ENCODE measurements around the gene RFTN1. TPM values are rescaled to one million over a fixed set of nuclear protein-coding genes. Genes with fewer than 3 reads are reported as not detected.

The RFTN1 gene
- total and polyA plus RNA-seq, 2 experiments from 2014 or later, result 3.3 to 7.2 TPM

DNA sequence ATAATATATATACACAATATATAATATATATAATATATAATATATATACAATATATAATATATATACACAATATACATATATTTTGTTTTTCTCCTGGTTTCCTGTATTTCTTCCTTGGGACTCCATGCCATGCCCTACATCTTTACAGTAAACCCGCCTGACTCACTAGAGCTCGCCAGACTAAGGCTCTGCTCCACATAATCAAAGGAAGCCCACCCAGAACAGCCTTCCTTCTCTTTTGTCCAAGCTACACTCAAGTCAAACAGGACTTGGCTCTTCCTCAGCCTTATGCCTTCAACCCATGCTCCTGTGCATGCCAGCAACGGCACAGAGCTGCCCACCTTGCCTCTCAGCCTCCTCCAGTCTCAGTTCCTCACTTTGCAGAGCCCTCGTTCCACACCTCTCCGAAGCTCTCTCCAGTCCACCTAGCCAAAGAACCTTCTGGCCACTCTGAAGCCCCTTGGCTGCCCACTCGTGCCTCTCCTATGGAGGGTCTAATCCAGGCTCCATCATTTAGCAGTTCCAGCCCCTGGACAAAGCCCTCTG lies 109.1 kb downstream of the RFTN1 start:
- Histone ChIP-seq H3K9me2 (ENCODE audit: insufficient read depth) (peaks cover 11% of the 10 kb centered on the region; the same call in 1 of the 2 replicates), H3F3A (replicated peaks; ENCODE audit: low read depth) (0 out of 2 replicates have a peak, but pooled peaks cover 3% of the 10 kb centered on the region)
- no peak for ATAC-seq

More for the DNA sequence above, 109.1 kb downstream of the RFTN1 start:
- Histone ChIP-seq H3K4me3 (no peak overlapping the region), H3K79me2 (replicated peaks; ENCODE audit: insufficient read depth) (no peaks in the 10 kb centered on the region), H4K20me1 (replicated peaks; ENCODE audit: insufficient read depth) (0 out of 2 replicates have a peak, but pooled peaks cover 2% of the 10 kb centered on the region), H3K4me2 (no peak overlapping the region), H3K4me1 (ENCODE audit: insufficient read depth) (peaks cover 11% of the 10 kb centered on the region), H3K27ac (ENCODE audit: low read depth) (no peak overlapping the region), H2AFZ (no peak overlapping the region), H3K36me3 (ENCODE audit: insufficient read depth) (no peaks in the 10 kb centered on the region), H3K27me3 (ENCODE audit: insufficient read depth) (no peaks in the 10 kb centered on the region)
- no peak for DNase-seq (ENCODE audit: low spot score)
- Mint-ChIP-seq H3K27ac (no peak overlapping the region), H3K36me3 (ENCODE audit: low read depth) (no peaks in the 10 kb centered on the region; the same call in 2 of the 3 replicates), H3K4me1 (peaks cover 20% of the 10 kb centered on the region), H3K4me3 (no peak overlapping the region), H3K9me3 (peaks cover 3% of the 10 kb centered on the region; the same call in 2 of the 3 replicates), H3K27me3 (ENCODE audit: insufficient read depth, low read depth, poor library complexity) (peaks cover 4% of the 10 kb centered on the region)
- TF ChIP-seq POLR2AphosphoS5 (IDR thresholded peaks at IDR 0.05; ENCODE audit: low read depth) (no peak), CREB1 (CRISPR knock-in tag; IDR thresholded peaks at IDR 0.05; ENCODE audit: low read depth) (no peak), NANOG (IDR thresholded peaks at IDR 0.05; ENCODE audit: borderline replicate concordance) (no peak), JUNB (IDR thresholded peaks at IDR 0.05; ENCODE audit: unreplicated experiment) (no peak), EZH2phosphoT487 (IDR thresholded peaks at IDR 0.05; ENCODE audit: unreplicated experiment) (no peak), ZNF331 (CRISPR knock-in tag; IDR thresholded peaks at IDR 0.05; ENCODE audit: low read depth) (no peak), EZH2 (IDR thresholded peaks at IDR 0.05; ENCODE audit: low read depth, unreplicated experiment) (no peak), ZNF114 (CRISPR knock-in tag; IDR thresholded peaks at IDR 0.05) (no peak), REST (IDR thresholded peaks at IDR 0.05; ENCODE audit: unreplicated experiment) (no peak), STAT1 (IDR thresholded peaks at IDR 0.05; ENCODE audit: unreplicated experiment) (no peak)
- TF ChIP-seq, protein P1, sequence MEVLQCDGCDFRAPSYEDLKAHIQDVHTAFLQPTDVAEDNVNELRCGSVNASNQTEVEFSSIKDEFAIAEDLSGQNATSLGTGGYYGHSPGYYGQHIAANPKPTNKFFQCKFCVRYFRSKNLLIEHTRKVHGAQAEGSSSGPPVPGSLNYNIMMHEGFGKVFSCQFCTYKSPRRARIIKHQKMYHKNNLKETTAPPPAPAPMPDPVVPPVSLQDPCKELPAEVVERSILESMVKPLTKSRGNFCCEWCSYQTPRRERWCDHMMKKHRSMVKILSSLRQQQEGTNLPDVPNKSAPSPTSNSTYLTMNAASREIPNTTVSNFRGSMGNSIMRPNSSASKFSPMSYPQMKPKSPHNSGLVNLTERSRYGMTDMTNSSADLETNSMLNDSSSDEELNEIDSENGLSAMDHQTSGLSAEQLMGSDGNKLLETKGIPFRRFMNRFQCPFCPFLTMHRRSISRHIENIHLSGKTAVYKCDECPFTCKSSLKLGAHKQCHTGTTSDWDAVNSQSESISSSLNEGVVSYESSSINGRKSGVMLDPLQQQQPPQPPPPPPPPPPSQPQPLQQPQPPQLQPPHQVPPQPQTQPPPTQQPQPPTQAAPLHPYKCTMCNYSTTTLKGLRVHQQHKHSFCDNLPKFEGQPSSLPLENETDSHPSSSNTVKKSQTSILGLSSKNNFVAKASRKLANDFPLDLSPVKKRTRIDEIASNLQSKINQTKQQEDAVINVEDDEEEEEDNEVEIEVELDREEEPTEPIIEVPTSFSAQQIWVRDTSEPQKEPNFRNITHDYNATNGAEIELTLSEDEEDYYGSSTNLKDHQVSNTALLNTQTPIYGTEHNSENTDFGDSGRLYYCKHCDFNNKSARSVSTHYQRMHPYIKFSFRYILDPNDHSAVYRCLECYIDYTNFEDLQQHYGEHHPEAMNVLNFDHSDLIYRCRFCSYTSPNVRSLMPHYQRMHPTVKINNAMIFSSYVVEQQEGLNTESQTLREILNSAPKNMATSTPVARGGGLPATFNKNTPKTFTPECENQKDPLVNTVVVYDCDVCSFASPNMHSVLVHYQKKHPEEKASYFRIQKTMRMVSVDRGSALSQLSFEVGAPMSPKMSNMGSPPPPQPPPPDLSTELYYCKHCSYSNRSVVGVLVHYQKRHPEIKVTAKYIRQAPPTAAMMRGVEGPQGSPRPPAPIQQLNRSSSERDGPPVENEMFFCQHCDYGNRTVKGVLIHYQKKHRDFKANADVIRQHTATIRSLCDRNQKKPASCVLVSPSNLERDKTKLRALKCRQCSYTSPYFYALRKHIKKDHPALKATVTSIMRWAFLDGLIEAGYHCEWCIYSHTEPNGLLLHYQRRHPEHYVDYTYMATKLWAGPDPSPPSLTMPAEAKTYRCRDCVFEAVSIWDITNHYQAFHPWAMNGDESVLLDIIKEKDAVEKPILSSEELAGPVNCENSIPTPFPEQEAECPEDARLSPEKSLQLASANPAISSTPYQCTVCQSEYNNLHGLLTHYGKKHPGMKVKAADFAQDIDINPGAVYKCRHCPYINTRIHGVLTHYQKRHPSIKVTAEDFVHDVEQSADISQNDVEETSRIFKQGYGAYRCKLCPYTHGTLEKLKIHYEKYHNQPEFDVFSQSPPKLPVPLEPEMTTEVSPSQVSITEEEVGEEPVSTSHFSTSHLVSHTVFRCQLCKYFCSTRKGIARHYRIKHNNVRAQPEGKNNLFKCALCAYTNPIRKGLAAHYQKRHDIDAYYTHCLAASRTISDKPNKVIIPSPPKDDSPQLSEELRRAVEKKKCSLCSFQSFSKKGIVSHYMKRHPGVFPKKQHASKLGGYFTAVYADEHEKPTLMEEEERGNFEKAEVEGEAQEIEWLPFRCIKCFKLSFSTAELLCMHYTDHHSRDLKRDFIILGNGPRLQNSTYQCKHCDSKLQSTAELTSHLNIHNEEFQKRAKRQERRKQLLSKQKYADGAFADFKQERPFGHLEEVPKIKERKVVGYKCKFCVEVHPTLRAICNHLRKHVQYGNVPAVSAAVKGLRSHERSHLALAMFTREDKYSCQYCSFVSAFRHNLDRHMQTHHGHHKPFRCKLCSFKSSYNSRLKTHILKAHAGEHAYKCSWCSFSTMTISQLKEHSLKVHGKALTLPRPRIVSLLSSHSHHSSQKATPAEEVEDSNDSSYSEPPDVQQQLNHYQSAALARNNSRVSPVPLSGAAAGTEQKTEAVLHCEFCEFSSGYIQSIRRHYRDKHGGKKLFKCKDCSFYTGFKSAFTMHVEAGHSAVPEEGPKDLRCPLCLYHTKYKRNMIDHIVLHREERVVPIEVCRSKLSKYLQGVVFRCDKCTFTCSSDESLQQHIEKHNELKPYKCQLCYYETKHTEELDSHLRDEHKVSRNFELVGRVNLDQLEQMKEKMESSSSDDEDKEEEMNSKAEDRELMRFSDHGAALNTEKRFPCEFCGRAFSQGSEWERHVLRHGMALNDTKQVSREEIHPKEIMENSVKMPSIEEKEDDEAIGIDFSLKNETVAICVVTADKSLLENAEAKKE (CRISPR knock-in tag; IDR thresholded peaks at IDR 0.05), result no peak
- TF ChIP-seq, protein P2, sequence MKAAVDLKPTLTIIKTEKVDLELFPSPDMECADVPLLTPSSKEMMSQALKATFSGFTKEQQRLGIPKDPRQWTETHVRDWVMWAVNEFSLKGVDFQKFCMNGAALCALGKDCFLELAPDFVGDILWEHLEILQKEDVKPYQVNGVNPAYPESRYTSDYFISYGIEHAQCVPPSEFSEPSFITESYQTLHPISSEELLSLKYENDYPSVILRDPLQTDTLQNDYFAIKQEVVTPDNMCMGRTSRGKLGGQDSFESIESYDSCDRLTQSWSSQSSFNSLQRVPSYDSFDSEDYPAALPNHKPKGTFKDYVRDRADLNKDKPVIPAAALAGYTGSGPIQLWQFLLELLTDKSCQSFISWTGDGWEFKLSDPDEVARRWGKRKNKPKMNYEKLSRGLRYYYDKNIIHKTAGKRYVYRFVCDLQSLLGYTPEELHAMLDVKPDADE (IDR thresholded peaks at IDR 0.05), result no peak
- TF ChIP-seq, protein P3, sequence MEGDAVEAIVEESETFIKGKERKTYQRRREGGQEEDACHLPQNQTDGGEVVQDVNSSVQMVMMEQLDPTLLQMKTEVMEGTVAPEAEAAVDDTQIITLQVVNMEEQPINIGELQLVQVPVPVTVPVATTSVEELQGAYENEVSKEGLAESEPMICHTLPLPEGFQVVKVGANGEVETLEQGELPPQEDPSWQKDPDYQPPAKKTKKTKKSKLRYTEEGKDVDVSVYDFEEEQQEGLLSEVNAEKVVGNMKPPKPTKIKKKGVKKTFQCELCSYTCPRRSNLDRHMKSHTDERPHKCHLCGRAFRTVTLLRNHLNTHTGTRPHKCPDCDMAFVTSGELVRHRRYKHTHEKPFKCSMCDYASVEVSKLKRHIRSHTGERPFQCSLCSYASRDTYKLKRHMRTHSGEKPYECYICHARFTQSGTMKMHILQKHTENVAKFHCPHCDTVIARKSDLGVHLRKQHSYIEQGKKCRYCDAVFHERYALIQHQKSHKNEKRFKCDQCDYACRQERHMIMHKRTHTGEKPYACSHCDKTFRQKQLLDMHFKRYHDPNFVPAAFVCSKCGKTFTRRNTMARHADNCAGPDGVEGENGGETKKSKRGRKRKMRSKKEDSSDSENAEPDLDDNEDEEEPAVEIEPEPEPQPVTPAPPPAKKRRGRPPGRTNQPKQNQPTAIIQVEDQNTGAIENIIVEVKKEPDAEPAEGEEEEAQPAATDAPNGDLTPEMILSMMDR (conservative IDR thresholded peaks at IDR 0.05; ENCODE audit: low read depth in 2 of 2), result no peak

All from GM23338 (cell line).